ENCODE measurements around the gene RTN3. TPM values are rescaled to one million over a fixed set of nuclear protein-coding genes. Genes with fewer than 3 reads are reported as not detected.

Gene RTN3
- total and polyA plus RNA-seq, 2 donors (not counting 1 experiment from before 2014, with no cell fraction given) = 10.1 to 24.9 TPM

GRCh38 chr11:63686926-63687325, 5.6 kb downstream of the RTN3 start:
- no peak overlapping the region for H3K4me3 ChIP-seq (ENCODE audit: control extremely low read depth in 1 of 5, extremely low read depth in 1 of 5, insufficient read depth in 1 of 5, low read depth in 2 of 5, low read length in 4 of 5)
- H3K9ac ChIP-seq (ENCODE audit: low read length) = no peak overlapping the region
- POLR2A ChIA-PET = no interaction called here

DNA sequence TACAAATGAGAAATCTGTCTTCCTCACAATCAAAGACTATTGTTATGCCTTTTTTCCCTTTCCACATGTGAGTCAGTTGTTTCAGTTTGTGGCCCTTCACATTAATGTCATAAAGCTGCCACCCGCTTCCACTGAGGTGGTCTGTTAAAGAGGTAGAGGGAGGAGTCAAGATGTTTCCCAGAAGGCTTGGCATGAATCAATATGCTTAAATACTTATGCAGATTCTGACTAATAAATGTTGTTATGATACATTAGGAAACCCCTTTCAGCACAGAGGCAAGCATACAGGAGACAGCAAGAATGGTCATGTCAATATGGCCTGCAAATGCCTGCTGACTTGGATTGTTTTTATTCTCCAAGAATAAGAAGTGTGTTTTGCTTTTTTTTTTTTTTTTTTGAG, 6.5 kb downstream of the RTN3 start:
- Histone ChIP-seq H3K4me2 (replicated peaks; ENCODE audit: low read depth, low read length, poor library complexity, severe bottlenecking) (no peak overlapping the region), H3K9ac (ENCODE audit: low read length) (no peak overlapping the region), H3K9me3 (ENCODE audit: control extremely low read depth in 1 of 3, control insufficient read depth in 2 of 3, insufficient read depth in 1 of 3, low read length in 2 of 3) (no peaks in the 10 kb centered on the region), H3K27me3 (replicated peaks in 1 of 4; ENCODE audit: control extremely low read depth in 1 of 4, control insufficient read depth in 3 of 4, insufficient read depth in 4 of 4, low read length in 3 of 4) (no peaks in the 10 kb centered on the region), H4K20me1 (ENCODE audit: control insufficient read depth, insufficient read depth, low read length, poor library complexity, severe bottlenecking) (no peaks in the 10 kb centered on the region), H3K79me2 (ENCODE audit: control insufficient read depth, insufficient read depth, low read length) (peaks cover 61% of the 10 kb centered on the region), H3K4me1 (ENCODE audit: control insufficient read depth in 2 of 2, insufficient read depth in 2 of 2, low read length in 2 of 2) (peaks cover 2% of the 10 kb centered on the region in 2 donors), H2AFZ (ENCODE audit: insufficient read depth, low read depth, low read length, poor library complexity, severe bottlenecking) (no peak overlapping the region), H3K4me3 (ENCODE audit: control extremely low read depth in 1 of 5, extremely low read depth in 1 of 5, insufficient read depth in 1 of 5, low read depth in 2 of 5, low read length in 4 of 5) (no peak overlapping the region), H3K36me3 (replicated peaks in 1 of 2; ENCODE audit: control extremely low read depth in 1 of 2, control insufficient read depth in 1 of 2, extremely low read depth in 1 of 2, insufficient read depth in 2 of 2, low read length in 1 of 2) (peaks cover 0 to 1% of the 10 kb centered on the region in 2 experiments), H3K27ac (ENCODE audit: low read length in 2 of 2) (no peak overlapping the region)
- ChIA-PET CTCF (no interaction called here), POLR2A (interaction anchor here (0.6 kb wide), 1 partner anchor 17 kb away, joined by 4 read pairs; the partner anchor contains the start of gene ATL3)
- Mint-ChIP-seq H3K27me3 (no peaks in the 10 kb centered on the region), H3K4me1 (peaks cover 9% of the 10 kb centered on the region), H3K27ac (no peak overlapping the region), H3K9me3 (ENCODE audit: insufficient read depth) (no peaks in the 10 kb centered on the region), H3K4me3 (no peak overlapping the region)
- no peak for DNase-seq
- ATAC-seq (ENCODE audit: low read depth) = no peak
- WGBS (ENCODE audit: insufficient coverage) = no CpG with 5 or more reads among the region's 1 CpG
- TF ChIP-seq CTCF (IDR thresholded peaks at IDR 0.05) (no peak), EZH2 (IDR thresholded peaks at IDR 0.05; ENCODE audit: borderline replicate concordance, insufficient read depth, low read depth, low read length, poor library complexity, severe bottlenecking) (no peak)
- intact Hi-C loops (cut with micrococcal nuclease) = loop anchor here (2.0 kb wide), 1 partner anchor 17 kb away; the partner anchor contains the start of gene ATL3

More at GRCh38 chr11:63686926-63687325, 5.6 kb downstream of the RTN3 start:
- peaks cover 65% of the 10 kb centered on the region for H3K79me2 ChIP-seq (ENCODE audit: control insufficient read depth, insufficient read depth, low read length)
- no peaks in the 10 kb centered on the region for H4K20me1 ChIP-seq (ENCODE audit: control insufficient read depth, insufficient read depth, low read length, poor library complexity, severe bottlenecking)
- Mint-ChIP-seq H3K27me3 (no peaks in the 10 kb centered on the region), H3K4me1 (peaks cover 18% of the 10 kb centered on the region), H3K9me3 (ENCODE audit: insufficient read depth) (no peaks in the 10 kb centered on the region), H3K27ac (no peak overlapping the region), H3K4me3 (no peak overlapping the region)
- ATAC-seq (ENCODE audit: low read depth) (no peak), DNase-seq (no peak)
- no peak overlapping the region for H3K27ac ChIP-seq (ENCODE audit: low read length in 2 of 2)
- H2AFZ ChIP-seq (ENCODE audit: insufficient read depth, low read depth, low read length, poor library complexity, severe bottlenecking) = no peak overlapping the region
- intact Hi-C loops (cut with micrococcal nuclease) = loop anchor here (2.0 kb wide), 1 partner anchor 16 kb away; the partner anchor contains the start of gene ATL3
- peaks cover 0 to 1% of the 10 kb centered on the region in 2 experiments for H3K36me3 ChIP-seq (replicated peaks in 1 of 2; ENCODE audit: control extremely low read depth in 1 of 2, control insufficient read depth in 1 of 2, extremely low read depth in 1 of 2, insufficient read depth in 2 of 2, low read length in 1 of 2)
- TF ChIP-seq CTCF (IDR thresholded peaks at IDR 0.05) = no peak
- TF ChIP-seq EZH2 (IDR thresholded peaks at IDR 0.05; ENCODE audit: borderline replicate concordance, insufficient read depth, low read depth, low read length, poor library complexity, severe bottlenecking) = no peak
- no peak overlapping the region for H3K4me2 ChIP-seq (replicated peaks; ENCODE audit: low read depth, low read length, poor library complexity, severe bottlenecking)
- no peaks in the 10 kb centered on the region for H3K27me3 ChIP-seq (replicated peaks in 1 of 4; ENCODE audit: control extremely low read depth in 1 of 4, control insufficient read depth in 3 of 4, insufficient read depth in 4 of 4, low read length in 3 of 4)
- no CpG with 5 or more reads among the region's 2 CpGs for WGBS (ENCODE audit: insufficient coverage)
- CTCF ChIA-PET = interaction anchor here (1.2 kb wide), 1 partner anchor 149 kb away, joined by 4 read pairs; no protein-coding TSS in a partner anchor
- peaks cover 11% of the 10 kb centered on the region in 2 donors for H3K4me1 ChIP-seq (ENCODE audit: control insufficient read depth in 2 of 2, insufficient read depth in 2 of 2, low read length in 2 of 2)
- H3K9me3 ChIP-seq (ENCODE audit: control extremely low read depth in 1 of 3, control insufficient read depth in 2 of 3, insufficient read depth in 1 of 3, low read length in 2 of 3) = no peaks in the 10 kb centered on the region

Data from B cell (primary cell).